OCI-LY1 (cell line): Measurements from ENCODE around the gene SEC14L3.

Experiments used
- H2AFZ ChIP-seq: fragments of 200-600 bp; sonication (generic), shearing (Covaris generic); 2 replicates; pipeline ENCODE4 v1.6.0; 2014; ENCODE audit warnings: antibody characterized with exemption, mild to moderate bottlenecking, low read length
- H3F3A ChIP-seq: fragments of 200-600 bp; sonication (generic), shearing (Covaris generic); 2 replicates; pipeline ENCODE4 v1.6.0; 2014; ENCODE audit warnings: mild to moderate bottlenecking, antibody characterized with exemption, low read length, moderate library complexity; ENCODE audit not compliant: insufficient read depth
- H3K27ac ChIP-seq: fragments of 200-600 bp; sonication (generic); 2 replicates; pipeline ENCODE4 v1.5.1; 2014; ENCODE audit warnings: low read length, mixed run types, mild to moderate bottlenecking, low read depth; ENCODE audit not compliant: poor library complexity, severe bottlenecking
- H3K27me3 ChIP-seq: fragments of 200-600 bp; sonication (generic); 2 replicates; pipeline ENCODE4 v1.6.0; 2014; ENCODE audit warnings: antibody characterized with exemption, mild to moderate bottlenecking, low read length, moderate library complexity; ENCODE audit not compliant: insufficient read depth
- H3K36me3 ChIP-seq: fragments of 200-600 bp; sonication (generic); 2 replicates; pipeline ENCODE4 v1.6.1; 2014; ENCODE audit warnings: mild to moderate bottlenecking, antibody characterized with exemption, low read length, moderate library complexity, mixed read lengths; ENCODE audit not compliant: insufficient read depth
- H3K4me1 ChIP-seq: fragments of 200-600 bp; sonication (generic); 2 replicates; pipeline ENCODE4 v1.5.1; 2014; ENCODE audit warnings: mild to moderate bottlenecking, low read length, moderate library complexity; ENCODE audit not compliant: insufficient read depth, severe bottlenecking
- H3K4me2 ChIP-seq: fragments of 200-600 bp; sonication (generic), shearing (Covaris generic); 2 replicates; pipeline ENCODE4 v1.6.1; 2014; ENCODE audit warnings: low read length
- H3K4me3 ChIP-seq: fragments of 200-600 bp; sonication (generic); 2 replicates; pipeline ENCODE4 v1.5.1; 2014; ENCODE audit warnings: low read length, low read depth, mild to moderate bottlenecking, mixed read lengths; ENCODE audit not compliant: poor library complexity, severe bottlenecking
- H3K79me2 ChIP-seq: fragments of 200-600 bp; shearing (Covaris generic); 2 replicates; pipeline ENCODE4 v1.6.1; 2016; ENCODE audit warnings: mixed run types, low read length, mixed read lengths; ENCODE audit not compliant: insufficient read depth
- H3K9ac ChIP-seq: fragments of 200-600 bp; sonication (generic), shearing (Covaris generic); 2 replicates; pipeline ENCODE4 v1.6.1; 2014; ENCODE audit warnings: mild to moderate bottlenecking, low read length, mixed read lengths
- H3K9me2 ChIP-seq: fragments of 200-600 bp; sonication (generic), shearing (Covaris generic); 2 replicates; pipeline ENCODE4 v1.6.1; 2014; ENCODE audit warnings: low read depth, mild to moderate bottlenecking, low read length, mixed read lengths
- H3K9me3 ChIP-seq: fragments of 200-600 bp; shearing (Covaris generic); 2 replicates; pipeline ENCODE4 v1.6.1; 2014; ENCODE audit warnings: low read length, mixed read lengths
- H4K20me1 ChIP-seq: fragments of 200-600 bp; sonication (generic), shearing (Covaris generic); 2 replicates; pipeline ENCODE4 v1.6.0; 2016; ENCODE audit warnings: mild to moderate bottlenecking, low read length; ENCODE audit not compliant: insufficient read depth
- CTCF ChIP-seq: fragments of 200-600 bp; sonication (generic), shearing (Covaris generic); IDR thresholded peaks from 2 replicates; pipeline ENCODE4 v1.5.1; 2017; ENCODE audit warnings: mild to moderate bottlenecking, antibody characterized with exemption, low read length, moderate library complexity, mixed read lengths
- EZH2 ChIP-seq: fragments of 200-600 bp; sonication (generic), shearing (Covaris generic); IDR thresholded peaks from 2 replicates; pipeline ENCODE4 v1.8.0; 2017; ENCODE audit warnings: borderline replicate concordance, mixed run types, mild to moderate bottlenecking, antibody characterized with exemption, low read length, moderate library complexity, mixed read lengths

The SEC14L3 gene

DNA sequence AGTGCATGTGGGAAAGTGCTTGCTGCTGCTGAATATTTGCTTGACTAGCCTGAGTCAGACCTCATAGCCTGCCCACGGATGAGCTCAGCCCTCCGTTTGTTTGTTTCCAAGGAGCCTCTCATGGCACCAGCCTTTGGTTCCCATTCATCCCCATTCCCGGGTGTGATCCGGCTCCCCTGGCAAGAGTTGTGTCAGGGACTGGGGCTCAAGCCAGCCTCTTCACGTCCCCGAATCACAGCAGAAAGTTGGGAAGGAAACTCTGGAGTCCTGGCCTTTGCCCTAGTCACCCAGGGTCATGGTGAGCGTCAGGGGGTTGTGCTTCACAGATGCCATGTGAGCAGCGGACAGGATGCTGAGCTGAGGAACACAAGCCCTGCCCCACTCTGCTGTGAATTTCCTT, 13.8 kb downstream of the SEC14L3 start:
- no peaks in the 10 kb centered on the region for H3K27me3 ChIP-seq
- H3K9ac ChIP-seq: no peak overlapping the region
- H3K4me2 ChIP-seq: no peak overlapping the region
- H3F3A ChIP-seq: no peaks in the 10 kb centered on the region
- H4K20me1 ChIP-seq: no peaks in the 10 kb centered on the region
- H3K9me3 ChIP-seq: no peaks in the 10 kb centered on the region
- H3K79me2 ChIP-seq: no peaks in the 10 kb centered on the region
- H3K4me1 ChIP-seq: no peaks in the 10 kb centered on the region
- TF ChIP-seq CTCF: no peak
- TF ChIP-seq EZH2: no peak
- no peak overlapping the region for H3K27ac ChIP-seq
- no peaks in the 10 kb centered on the region for H3K36me3 ChIP-seq
- no peak overlapping the region for H3K4me3 ChIP-seq
- no peak overlapping the region for H2AFZ ChIP-seq
- H3K9me2 ChIP-seq: no peaks in the 10 kb centered on the region

DNA sequence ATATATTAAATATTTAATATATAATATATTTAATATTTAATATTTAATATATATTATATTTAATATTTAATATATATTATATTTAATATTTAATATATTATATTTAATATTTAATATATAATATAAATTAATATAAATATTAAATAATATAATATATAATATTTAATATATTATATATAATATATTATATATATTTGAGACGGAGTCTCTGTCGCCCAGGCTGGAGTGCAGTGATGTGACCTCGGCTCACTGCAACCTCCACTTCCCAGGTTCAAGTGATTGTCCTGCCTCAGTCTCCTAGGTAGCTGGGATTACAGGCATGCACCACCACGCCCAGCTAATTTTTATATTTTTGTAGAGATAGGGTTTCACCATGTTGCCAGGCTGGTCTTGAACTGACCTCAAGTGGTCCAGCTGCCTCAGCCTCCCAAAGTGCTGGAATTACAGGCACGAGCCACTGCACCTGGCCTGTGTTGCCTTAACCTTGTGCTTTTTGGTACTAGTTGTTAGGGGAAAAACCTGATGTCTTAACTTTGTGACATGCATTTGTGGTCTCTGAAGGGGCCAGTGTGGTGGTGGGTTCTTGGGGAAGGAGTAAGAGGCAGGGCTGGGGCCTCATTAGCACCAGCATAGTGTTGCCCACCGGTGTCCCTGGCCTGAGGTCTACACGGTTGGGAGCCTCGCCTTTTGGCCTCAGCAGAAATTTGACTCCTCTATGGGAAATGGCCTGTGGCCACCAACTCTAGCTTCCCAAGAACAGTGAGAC, 16.6 kb downstream of the SEC14L3 start:
- no peak overlapping the region for H3K9ac ChIP-seq
- no peak overlapping the region for H3K4me3 ChIP-seq
- H3K4me2 ChIP-seq: no peak overlapping the region
- H4K20me1 ChIP-seq: no peaks in the 10 kb centered on the region
- no peaks in the 10 kb centered on the region for H3K27me3 ChIP-seq
- H3K9me3 ChIP-seq: no peaks in the 10 kb centered on the region
- no peaks in the 10 kb centered on the region for H3F3A ChIP-seq
- H3K9me2 ChIP-seq: no peaks in the 10 kb centered on the region
- no peaks in the 10 kb centered on the region for H3K36me3 ChIP-seq
- no peaks in the 10 kb centered on the region for H3K79me2 ChIP-seq
- no peaks in the 10 kb centered on the region for H3K4me1 ChIP-seq
- H2AFZ ChIP-seq: no peak overlapping the region
- TF ChIP-seq CTCF (no peak), EZH2 (no peak)
- no peak overlapping the region for H3K27ac ChIP-seq

GRCh38 chr22:30453731-30454510, 17.9 kb downstream of the SEC14L3 start:
- no peaks in the 10 kb centered on the region for H3K9me3 ChIP-seq
- H3K9ac ChIP-seq: no peak overlapping the region
- H4K20me1 ChIP-seq: no peaks in the 10 kb centered on the region
- H3F3A ChIP-seq: no peaks in the 10 kb centered on the region
- H3K4me3 ChIP-seq: no peak overlapping the region
- H3K27ac ChIP-seq: no peak overlapping the region
- H3K4me1 ChIP-seq: no peaks in the 10 kb centered on the region
- H3K4me2 ChIP-seq: no peak overlapping the region
- no peaks in the 10 kb centered on the region for H3K79me2 ChIP-seq
- TF ChIP-seq EZH2 (no peak), CTCF (no peak)
- no peak overlapping the region for H2AFZ ChIP-seq
- H3K36me3 ChIP-seq: no peaks in the 10 kb centered on the region
- H3K9me2 ChIP-seq: no peaks in the 10 kb centered on the region
- no peaks in the 10 kb centered on the region for H3K27me3 ChIP-seq
